GM23338 (cell line): ENCODE results near the gene DDX59. TPM values are rescaled to one million over a fixed set of nuclear protein-coding genes. Genes with fewer than 3 reads are reported as not detected.

Source experiments
- ATAC-seq: fragments of 200-7000 bp; cut with Tn5 transposase; 3 replicates; pipeline ENCODE4 v1.9.1; 2020
- DNase-seq: peaks from one replicate; pipeline ENCODE4 v3.0.0-alpha.2; 2015; ENCODE audit warnings: low spot score
- H2AFZ ChIP-seq: fragments of 200-600 bp; sonication (generic); 2 replicates; pipeline ENCODE4 v1.8.0; 2016; ENCODE audit warnings: antibody characterized with exemption, mild to moderate bottlenecking, moderate library complexity
- H3F3A ChIP-seq: fragments of 200-600 bp; sonication (generic); replicated peaks from 2 replicates; pipeline ENCODE4 v1.8.0; 2017; ENCODE audit warnings: antibody characterized with exemption, mixed run types, low read depth
- H3K27ac ChIP-seq: fragments of 200-600 bp; sonication (generic); 2 replicates; pipeline ENCODE4 v1.6.1; 2016; ENCODE audit warnings: low read depth
- H3K27me3 ChIP-seq: fragments of 200-600 bp; sonication (generic); 2 replicates; pipeline ENCODE4 v1.8.0; 2016; ENCODE audit warnings: mild to moderate bottlenecking, mixed run types, moderate library complexity; ENCODE audit not compliant: insufficient read depth
- H3K36me3 ChIP-seq: fragments of 200-600 bp; sonication (generic); 2 replicates; pipeline ENCODE4 v1.8.0; 2016; ENCODE audit warnings: mild to moderate bottlenecking; ENCODE audit not compliant: insufficient read depth
- H3K4me1 ChIP-seq: fragments of 200-600 bp; sonication (generic); 2 replicates; pipeline ENCODE4 v1.8.0; 2016; ENCODE audit warnings: mild to moderate bottlenecking, moderate library complexity; ENCODE audit not compliant: insufficient read depth
- H3K4me2 ChIP-seq: fragments of 200-600 bp; sonication (generic); 2 replicates; pipeline ENCODE4 v1.7.1; 2017; ENCODE audit warnings: mixed run types
- H3K4me3 ChIP-seq: fragments of 200-600 bp; sonication (generic); 2 replicates; pipeline ENCODE4 v1.6.1; 2016; ENCODE audit warnings: mixed run types
- H3K79me2 ChIP-seq: fragments of 200-600 bp; sonication (generic); replicated peaks from 2 replicates; pipeline ENCODE4 v1.8.0; 2017; ENCODE audit warnings: mild to moderate bottlenecking; ENCODE audit not compliant: insufficient read depth
- H3K9me2 ChIP-seq: fragments of 200-600 bp; sonication (generic); 2 replicates; pipeline ENCODE4 v1.8.0; 2017; ENCODE audit not compliant: insufficient read depth
- H4K20me1 ChIP-seq: fragments of 200-600 bp; sonication (generic); replicated peaks from 2 replicates; pipeline ENCODE4 v1.8.0; 2017; ENCODE audit warnings: mild to moderate bottlenecking; ENCODE audit not compliant: insufficient read depth
- H3K27ac Mint-ChIP-seq: 2 replicates; pipeline ENCODE4 v1.8.0; 2020; ENCODE audit warnings: inconsistent platforms, mild to moderate bottlenecking, moderate library complexity, mixed read lengths
- H3K27me3 Mint-ChIP-seq: 3 replicates; pipeline ENCODE4 v1.8.0; 2022; ENCODE audit warnings: low read depth, mild to moderate bottlenecking, moderate library complexity, mixed read lengths, inconsistent platforms; ENCODE audit not compliant: insufficient read depth, poor library complexity
- H3K36me3 Mint-ChIP-seq: 3 replicates; pipeline ENCODE4 v1.8.0; 2021; ENCODE audit warnings: low read depth, mild to moderate bottlenecking, inconsistent platforms, moderate library complexity, mixed read lengths
- H3K4me1 Mint-ChIP-seq: 3 replicates; pipeline ENCODE4 v1.8.0; 2020; ENCODE audit warnings: mild to moderate bottlenecking, inconsistent platforms, mixed read lengths
- H3K4me3 Mint-ChIP-seq: 3 replicates; pipeline ENCODE4 v1.8.0; 2021; ENCODE audit warnings: moderate library complexity, mild to moderate bottlenecking, inconsistent platforms, mixed read lengths
- H3K9me3 Mint-ChIP-seq: 3 replicates; pipeline ENCODE4 v1.8.0; 2020; ENCODE audit warnings: moderate library complexity, mild to moderate bottlenecking, inconsistent platforms, mixed read lengths
- CREB1 ChIP-seq: fragments of 250-450 bp; sonication (Bioruptor Pico); IDR thresholded peaks from 2 replicates; pipeline ENCODE4 v1.5.0; 2020; ENCODE audit warnings: low read depth, mild to moderate bottlenecking, moderate library complexity
- EZH2 ChIP-seq: fragments of 200-600 bp; sonication (generic); IDR thresholded peaks from one replicate; pipeline ENCODE4 v1.8.0; 2017; ENCODE audit warnings: antibody characterized with exemption, mild to moderate bottlenecking, low read depth; ENCODE audit not compliant: unreplicated experiment
- EZH2phosphoT487 ChIP-seq: fragments of 200-600 bp; sonication (generic); IDR thresholded peaks from one replicate; pipeline ENCODE4 v1.8.1; 2018; ENCODE audit warnings: antibody characterized with exemption; ENCODE audit not compliant: unreplicated experiment
- JUNB ChIP-seq: IDR thresholded peaks from one replicate; pipeline ENCODE4 v1.6.1; 2016; ENCODE audit warnings: antibody characterized with exemption; ENCODE audit not compliant: unreplicated experiment
- NANOG ChIP-seq: IDR thresholded peaks from 2 replicates; pipeline ENCODE4 v1.6.1; 2016; ENCODE audit warnings: antibody characterized with exemption, borderline replicate concordance
- POLR2AphosphoS5 ChIP-seq: IDR thresholded peaks from 2 replicates; pipeline ENCODE4 v1.6.1; 2016; ENCODE audit warnings: antibody characterized with exemption, low read depth
- STAT1 ChIP-seq: IDR thresholded peaks from one replicate; pipeline ENCODE4 v1.6.1; 2016; ENCODE audit warnings: antibody characterized with exemption; ENCODE audit not compliant: unreplicated experiment
- ZNF114 ChIP-seq: fragments of 250-450 bp; sonication (Bioruptor Pico); IDR thresholded peaks from 2 replicates; pipeline ENCODE4 v1.5.0; 2020; ENCODE audit warnings: mild to moderate bottlenecking, moderate library complexity
- ZNF331 ChIP-seq: fragments of 250-450 bp; sonication (Bioruptor Pico); IDR thresholded peaks from 2 replicates; pipeline ENCODE4 v1.5.0; 2020; ENCODE audit warnings: low read depth, mild to moderate bottlenecking, moderate library complexity
- polyA plus RNA-seq: library from polyadenylated mRNA; unstranded; fragments of >200 nt; fragmentation: Nextera tagmentation; extraction: Ambion mirVana; gene quantifications from 2 replicates; pipeline ENCODE4 v1.2.1, GENCODE V29; 2016
- total RNA-seq: library from RNA; depleted of rRNA; stranded (reverse); fragments of >200 nt; shearing (Covaris generic); gene quantifications from 2 replicates; pipeline ENCODE4 v1.2.3, GENCODE V29; 2014
- TF ChIP-seq, protein P1 (sequence below), 2 experiments: fragments of 200-600 bp in 1 of 2; sonication (generic) in 1 of 2; conservative IDR thresholded peaks; 2 replicates each; pipeline versions ENCODE4 v1.5.1 to v1.6.1; 2016 to 2017; ENCODE audit warnings: antibody characterized with exemption in 2 of 2, low read depth in 2 of 2, mild to moderate bottlenecking in 2 of 2, moderate library complexity in 1 of 2
- TF ChIP-seq, protein P2 (sequence below): IDR thresholded peaks from 2 replicates; pipeline ENCODE4 v1.6.1; 2016; ENCODE audit warnings: antibody characterized with exemption

Gene DDX59
- total and polyA plus RNA-seq, 2 experiments from 2014 or later = 14.7 to 15.7 TPM

DNA sequence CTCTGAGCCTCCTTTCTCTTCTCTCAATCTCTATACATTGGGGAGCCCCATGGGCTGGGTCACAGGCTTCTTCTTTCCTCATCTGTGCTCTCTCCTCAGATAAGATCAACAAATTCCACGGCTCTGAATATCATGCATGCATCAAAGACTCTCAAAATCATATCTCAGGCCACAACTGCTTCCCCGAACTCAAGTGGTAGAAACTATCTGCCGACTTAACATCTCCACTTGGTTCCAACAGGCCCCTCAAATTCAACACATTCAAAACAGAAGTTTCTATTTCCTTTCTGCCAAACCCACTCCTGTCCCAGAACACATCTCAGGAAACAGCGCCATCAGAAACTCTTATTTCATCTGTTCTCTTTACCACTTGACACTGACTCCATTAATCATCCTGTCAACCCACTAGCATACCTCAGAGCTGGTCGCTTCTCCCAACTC, 16.7 kb downstream of the DDX59 start (continued):
- TF ChIP-seq JUNB (no peak), CREB1 (CRISPR knock-in tag) (no peak), EZH2 (no peak), STAT1 (no peak), ZNF114 (CRISPR knock-in tag) (no peak), NANOG (no peak), EZH2phosphoT487 (no peak)
- TF ChIP-seq, protein P1, sequence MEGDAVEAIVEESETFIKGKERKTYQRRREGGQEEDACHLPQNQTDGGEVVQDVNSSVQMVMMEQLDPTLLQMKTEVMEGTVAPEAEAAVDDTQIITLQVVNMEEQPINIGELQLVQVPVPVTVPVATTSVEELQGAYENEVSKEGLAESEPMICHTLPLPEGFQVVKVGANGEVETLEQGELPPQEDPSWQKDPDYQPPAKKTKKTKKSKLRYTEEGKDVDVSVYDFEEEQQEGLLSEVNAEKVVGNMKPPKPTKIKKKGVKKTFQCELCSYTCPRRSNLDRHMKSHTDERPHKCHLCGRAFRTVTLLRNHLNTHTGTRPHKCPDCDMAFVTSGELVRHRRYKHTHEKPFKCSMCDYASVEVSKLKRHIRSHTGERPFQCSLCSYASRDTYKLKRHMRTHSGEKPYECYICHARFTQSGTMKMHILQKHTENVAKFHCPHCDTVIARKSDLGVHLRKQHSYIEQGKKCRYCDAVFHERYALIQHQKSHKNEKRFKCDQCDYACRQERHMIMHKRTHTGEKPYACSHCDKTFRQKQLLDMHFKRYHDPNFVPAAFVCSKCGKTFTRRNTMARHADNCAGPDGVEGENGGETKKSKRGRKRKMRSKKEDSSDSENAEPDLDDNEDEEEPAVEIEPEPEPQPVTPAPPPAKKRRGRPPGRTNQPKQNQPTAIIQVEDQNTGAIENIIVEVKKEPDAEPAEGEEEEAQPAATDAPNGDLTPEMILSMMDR (conservative IDR thresholded peaks at IDR 0.05; ENCODE audit: low read depth in 2 of 2) = no peak
- TF ChIP-seq, protein P2, sequence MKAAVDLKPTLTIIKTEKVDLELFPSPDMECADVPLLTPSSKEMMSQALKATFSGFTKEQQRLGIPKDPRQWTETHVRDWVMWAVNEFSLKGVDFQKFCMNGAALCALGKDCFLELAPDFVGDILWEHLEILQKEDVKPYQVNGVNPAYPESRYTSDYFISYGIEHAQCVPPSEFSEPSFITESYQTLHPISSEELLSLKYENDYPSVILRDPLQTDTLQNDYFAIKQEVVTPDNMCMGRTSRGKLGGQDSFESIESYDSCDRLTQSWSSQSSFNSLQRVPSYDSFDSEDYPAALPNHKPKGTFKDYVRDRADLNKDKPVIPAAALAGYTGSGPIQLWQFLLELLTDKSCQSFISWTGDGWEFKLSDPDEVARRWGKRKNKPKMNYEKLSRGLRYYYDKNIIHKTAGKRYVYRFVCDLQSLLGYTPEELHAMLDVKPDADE = no peak

DNA sequence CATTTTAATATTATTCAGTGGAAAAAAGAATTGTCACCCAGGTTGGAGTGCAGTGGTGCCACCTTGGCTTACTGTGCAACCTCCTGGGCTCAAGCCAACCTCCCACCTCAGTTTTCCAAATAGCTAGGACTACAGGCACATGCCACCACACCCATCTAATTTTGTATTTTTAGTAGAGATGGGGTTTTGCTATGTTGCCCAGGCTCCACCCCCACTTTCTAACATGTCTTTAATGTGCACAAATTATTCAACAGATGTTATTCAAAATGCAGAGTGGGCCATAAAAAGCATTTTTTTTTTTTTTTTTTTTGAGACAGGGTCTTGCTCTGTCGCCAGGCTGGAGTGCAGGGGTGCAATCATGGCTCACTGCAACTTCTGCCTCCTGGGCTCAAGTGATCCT, 17.3 kb downstream of the DDX59 start:
- H3K4me1 ChIP-seq = peaks cover 9% of the 10 kb centered on the region
- H3K9me3 Mint-ChIP-seq = no peaks in the 10 kb centered on the region
- H3K4me3 ChIP-seq = no peak overlapping the region
- H3K9me2 ChIP-seq = no peaks in the 10 kb centered on the region
- peaks cover 3% of the 10 kb centered on the region; the same call in 1 of the 2 replicates for H4K20me1 ChIP-seq
- DNase-seq = no peak
- no peak for ATAC-seq
- H3K27me3 ChIP-seq = no peaks in the 10 kb centered on the region
- no peak overlapping the region for H3K27ac ChIP-seq
- H3K4me3 Mint-ChIP-seq = no peak overlapping the region
- 0 out of 2 replicates have a peak, but pooled peaks cover 4% of the 10 kb centered on the region for H3F3A ChIP-seq
- H2AFZ ChIP-seq = no peak overlapping the region
- TF ChIP-seq POLR2AphosphoS5 = no peak
- no peak for TF ChIP-seq ZNF114 (CRISPR knock-in tag)
- TF ChIP-seq ZNF331 (CRISPR knock-in tag) = no peak
- TF ChIP-seq, protein P1 (conservative IDR thresholded peaks at IDR 0.05; ENCODE audit: low read depth in 2 of 2) = no peak
- no peak for TF ChIP-seq NANOG
- no peak for TF ChIP-seq CREB1 (CRISPR knock-in tag)
- no peak for TF ChIP-seq EZH2phosphoT487
- TF ChIP-seq, protein P2 = no peak
- H3K36me3 ChIP-seq = peaks cover 15% of the 10 kb centered on the region
- no peaks in the 10 kb centered on the region for H3K79me2 ChIP-seq
- no peak overlapping the region for H3K4me2 ChIP-seq
- H3K27me3 Mint-ChIP-seq = no peaks in the 10 kb centered on the region
- peaks cover 46% of the 10 kb centered on the region for H3K36me3 Mint-ChIP-seq
- H3K4me1 Mint-ChIP-seq = peaks cover 12% of the 10 kb centered on the region
- no peak overlapping the region for H3K27ac Mint-ChIP-seq
